ENCODE data around the gene IL1RL2.
A peak's percentile ranks its signal among the peaks of the same experiment; 100 is the strongest.

IL1RL2 gene

GRCh38 chr2:102240640-102241370, 54.0 kb downstream of the IL1RL2 start:
- DNase-seq, result peak; percentile 87

GRCh38 chr2:102241616-102242305, 54.9 kb downstream of the IL1RL2 start:
- no peak for DNase-seq

DNA sequence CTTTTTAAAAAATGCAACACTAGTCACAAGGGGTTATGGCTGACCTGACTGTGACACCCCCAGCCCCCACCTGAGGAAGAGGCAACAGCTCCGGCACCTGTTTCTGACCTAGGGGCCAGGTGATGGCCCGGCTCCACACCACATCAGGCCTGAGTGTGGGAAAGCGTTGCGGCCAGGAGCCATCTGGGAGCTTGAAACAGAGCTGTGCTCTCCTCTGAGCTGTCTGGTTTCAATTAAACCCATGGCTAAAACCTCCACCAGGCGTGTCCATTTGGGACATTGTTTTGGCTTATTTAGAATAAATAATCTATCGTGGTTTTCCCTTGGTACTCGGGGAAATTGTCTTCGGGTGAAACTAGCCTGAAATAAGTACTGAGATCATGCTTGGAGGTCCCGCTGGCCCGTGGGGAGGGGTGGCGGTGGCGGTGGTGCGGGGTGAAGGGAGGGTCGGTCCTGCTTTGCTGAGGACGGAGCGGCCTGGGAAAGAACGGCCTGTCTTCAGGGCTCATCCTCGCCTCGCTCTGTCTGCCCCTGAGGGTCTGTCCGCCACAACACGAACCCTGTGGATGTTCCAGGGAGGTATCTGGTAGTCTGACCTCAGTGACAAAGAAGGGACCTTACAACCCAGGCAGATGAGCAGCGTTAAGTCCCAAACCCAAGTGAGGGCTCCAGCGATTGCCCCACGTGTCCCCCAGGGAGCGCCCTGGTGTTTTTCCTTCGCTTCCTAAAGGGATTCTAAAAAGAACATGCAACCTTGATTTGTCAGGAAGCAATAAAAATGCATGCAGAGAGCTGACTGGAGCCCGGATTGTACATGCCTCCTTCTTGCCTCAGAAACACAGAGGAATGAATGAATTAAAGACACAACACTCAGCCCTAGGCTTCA, 58.7 kb downstream of the IL1RL2 start:
- DNase-seq, result peak; percentile 46

DNA sequence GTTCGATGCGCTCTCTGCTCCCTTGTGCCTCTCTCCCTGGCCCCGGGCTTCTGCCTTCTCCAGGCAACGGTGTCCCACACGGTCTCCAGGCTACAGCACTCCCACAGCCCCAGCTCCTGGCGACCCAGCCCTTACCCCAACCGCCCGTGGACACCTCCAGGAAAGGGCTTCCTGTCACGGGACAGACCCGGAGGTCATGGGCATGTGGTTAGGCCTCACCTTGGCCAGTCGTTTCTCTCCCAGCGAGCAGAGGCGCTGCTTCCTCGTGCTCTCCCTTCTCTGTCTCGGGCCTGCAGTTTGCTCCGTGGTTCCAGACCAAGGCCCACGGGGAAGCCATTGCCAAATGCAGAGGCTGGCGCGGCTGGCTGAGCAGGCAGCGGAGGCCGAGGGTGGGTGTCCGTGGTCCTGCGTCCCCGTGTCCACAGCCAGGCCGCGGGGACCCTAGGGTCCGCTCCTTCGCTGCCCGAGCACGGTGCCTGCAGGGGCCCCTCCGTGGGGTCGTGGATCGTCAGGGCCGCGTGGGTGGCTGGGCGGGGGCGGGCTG, 63.5 kb downstream of the IL1RL2 start:
- no peak for DNase-seq

GRCh38 chr2:102251042-102251848, 64.4 kb downstream of the IL1RL2 start:
- DNase-seq, result peak; percentile 36

DNA sequence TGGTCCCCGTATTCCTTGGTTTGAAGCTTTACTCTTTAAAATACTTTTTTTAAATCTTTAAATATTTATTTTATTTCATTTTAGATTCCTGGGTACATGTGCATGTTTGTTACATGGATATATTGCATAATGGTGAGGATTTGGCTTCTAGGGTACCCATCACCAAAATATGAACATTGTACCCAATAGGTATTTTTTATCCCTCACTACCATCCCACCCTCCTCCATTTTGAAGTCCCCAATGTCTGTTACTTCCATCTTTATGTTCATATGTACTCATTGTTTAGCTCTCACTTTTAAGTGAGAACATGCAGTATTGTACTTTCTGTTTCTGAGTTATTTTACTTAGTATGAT, 65.0 kb downstream of the IL1RL2 start:
- DNase-seq, result no peak

GRCh38 chr2:102252236-102252635, 65.4 kb downstream of the IL1RL2 start:
- DNase-seq, result no peak

DNA sequence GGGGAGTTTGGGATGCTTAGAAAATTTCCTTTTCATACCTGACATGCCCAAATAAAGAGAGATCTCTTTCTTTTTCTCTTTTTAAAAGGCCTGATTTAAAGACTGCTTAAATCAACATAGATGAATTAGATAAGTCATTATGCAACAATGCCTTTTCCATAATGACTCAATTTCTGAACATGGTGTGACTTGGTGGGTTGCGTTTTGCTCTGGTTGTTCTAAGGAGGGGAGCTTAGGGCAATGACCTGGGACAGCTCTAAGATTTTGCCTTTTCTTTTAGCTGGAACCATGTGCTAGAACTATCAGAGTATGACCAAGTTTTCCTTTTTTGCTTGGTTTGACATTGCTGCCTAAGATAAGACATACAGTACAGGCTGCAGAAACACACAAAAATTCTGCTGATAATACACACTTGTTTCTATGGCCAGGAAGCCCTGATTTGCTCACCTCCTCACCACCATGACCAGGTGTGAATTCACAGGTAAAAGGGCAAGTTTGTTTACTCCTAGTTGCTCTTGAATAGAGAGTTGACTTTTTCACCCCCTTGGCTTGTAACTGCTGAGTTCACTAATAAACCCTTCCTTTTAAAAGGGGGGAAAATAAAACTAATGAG, 66.4 kb downstream of the IL1RL2 start:
- DNase-seq, result no peak

GRCh38 chr2:102253753-102254150, 66.9 kb downstream of the IL1RL2 start:
- DNase-seq, result no peak

DNA sequence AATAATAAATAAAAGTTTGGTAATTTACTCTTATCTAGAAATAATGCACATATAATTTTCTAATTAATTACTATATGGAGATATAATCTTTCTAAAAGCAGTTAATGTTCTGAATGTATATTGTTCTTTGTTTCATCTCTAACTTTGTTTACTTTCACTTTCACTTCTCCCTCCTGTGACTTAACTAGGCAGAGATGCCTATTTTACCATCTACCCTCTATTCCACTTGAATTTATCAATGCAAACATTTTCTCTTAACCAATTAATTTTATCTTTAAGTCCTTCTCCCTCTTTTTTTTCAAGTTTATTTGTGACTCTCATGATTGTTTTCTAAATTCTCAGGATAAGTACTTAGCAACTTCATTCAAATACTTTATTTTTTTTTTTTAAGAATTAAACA, 69.5 kb downstream of the IL1RL2 start:
- DNase-seq, result no peak

DNA sequence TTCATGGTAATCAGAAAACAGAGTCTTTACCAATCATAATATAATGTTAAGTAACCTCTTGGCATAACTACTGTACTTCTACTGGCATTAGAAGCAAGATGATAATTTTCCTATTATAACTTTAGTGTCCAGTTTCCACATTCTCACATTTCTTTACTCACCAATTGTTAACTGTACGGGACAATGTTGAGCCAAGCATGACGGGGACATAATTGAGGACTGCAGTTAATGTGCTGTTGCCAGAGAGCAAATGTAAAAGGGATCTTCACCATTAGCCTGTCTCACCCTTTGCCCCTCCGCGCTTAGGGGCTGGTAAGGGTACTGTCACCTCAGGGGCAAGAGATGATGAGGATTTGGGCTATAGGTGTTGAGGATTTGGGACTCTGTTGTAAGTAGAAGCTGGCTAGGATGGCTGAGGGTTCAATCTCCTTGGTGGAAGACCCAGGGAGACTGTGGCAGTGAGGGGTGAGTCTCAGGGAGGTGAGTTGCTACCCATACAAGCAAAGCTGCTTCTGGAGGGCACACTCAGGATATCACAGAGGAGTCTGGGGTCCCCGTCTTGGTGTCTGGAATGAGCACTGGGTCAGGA, 70.1 kb downstream of the IL1RL2 start:
- DNase-seq, result no peak

- no peak for DNase-seq
These were observed 71.2 kb downstream of the IL1RL2 start for GRCh38 chr2:102258025-102258385.

- peak; percentile 97 for DNase-seq
These were observed 71.7 kb downstream of the IL1RL2 start for GRCh38 chr2:102258386-102259074.

- DNase-seq, result no peak
These were observed 74.8 kb downstream of the IL1RL2 start for GRCh38 chr2:102261467-102262135.

DNA sequence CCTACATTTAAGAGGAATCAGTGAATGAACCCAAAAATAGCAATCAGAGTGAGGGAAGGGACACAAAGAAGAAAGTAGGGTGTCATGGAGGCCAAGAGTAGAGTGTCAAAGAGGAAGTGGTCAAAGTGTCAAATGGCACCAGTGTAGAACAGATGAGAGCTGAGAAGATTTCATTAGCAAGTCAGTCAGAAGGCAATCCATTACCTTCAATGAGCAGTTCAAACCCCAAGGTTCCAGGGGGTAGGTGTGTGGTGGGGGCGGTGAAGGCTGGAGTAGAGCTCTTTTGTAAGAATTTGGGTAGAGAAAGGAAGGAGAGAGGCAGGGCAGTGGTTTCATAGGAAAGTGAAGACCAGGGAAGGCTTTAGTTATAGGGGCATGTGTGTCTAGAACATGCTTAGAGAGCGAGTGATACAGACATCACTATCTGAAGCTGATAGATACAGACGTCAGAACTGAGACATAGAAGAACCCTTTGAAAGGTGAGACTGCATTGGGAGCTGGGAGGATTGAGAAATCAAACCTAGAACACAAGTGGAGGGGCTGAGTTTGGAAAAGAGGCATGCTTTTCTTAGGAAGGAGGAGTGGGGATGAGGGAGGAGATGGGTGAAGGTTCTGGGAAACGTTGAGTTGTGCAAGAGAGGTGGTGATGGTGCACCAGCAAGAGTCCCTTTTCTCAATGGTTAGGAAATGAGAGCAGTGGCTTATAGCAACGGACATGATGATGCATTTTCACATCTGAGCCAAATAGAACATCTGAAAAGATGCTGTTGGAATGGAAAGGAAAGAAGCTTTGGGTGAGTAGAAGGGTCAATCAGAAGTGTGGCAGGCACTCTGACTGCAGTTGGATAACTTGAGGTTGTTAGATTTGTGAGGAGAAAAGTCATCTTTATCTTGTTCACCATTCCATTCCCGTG, 75.7 kb downstream of the IL1RL2 start:
- DNase-seq, result peak; percentile 48

DNA sequence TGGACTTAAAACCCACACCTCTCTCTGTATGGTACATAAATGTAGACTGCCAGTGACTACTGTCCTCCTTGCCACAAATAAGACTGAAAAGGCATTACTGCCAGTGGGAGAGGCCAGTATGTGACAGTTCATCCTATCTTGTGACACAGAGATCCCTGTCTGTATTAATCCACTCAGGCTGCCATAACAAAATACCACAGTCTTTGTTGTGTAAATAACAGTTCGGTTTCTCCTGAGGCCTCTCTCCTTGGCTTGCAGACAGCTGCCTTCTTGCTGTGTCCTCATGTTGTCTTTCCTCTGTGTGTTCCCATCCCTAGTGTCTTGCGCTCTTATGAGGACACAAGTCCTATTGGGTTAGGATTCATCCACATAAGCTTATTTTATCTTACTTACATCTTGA, 78.1 kb downstream of the IL1RL2 start:
- no peak for DNase-seq

GRCh38 chr2:102266204-102266603, 79.4 kb downstream of the IL1RL2 start:
- peak; percentile 71 for DNase-seq

GRCh38 chr2:102267774-102268173, 81.0 kb downstream of the IL1RL2 start:
- DNase-seq, result no peak

DNA sequence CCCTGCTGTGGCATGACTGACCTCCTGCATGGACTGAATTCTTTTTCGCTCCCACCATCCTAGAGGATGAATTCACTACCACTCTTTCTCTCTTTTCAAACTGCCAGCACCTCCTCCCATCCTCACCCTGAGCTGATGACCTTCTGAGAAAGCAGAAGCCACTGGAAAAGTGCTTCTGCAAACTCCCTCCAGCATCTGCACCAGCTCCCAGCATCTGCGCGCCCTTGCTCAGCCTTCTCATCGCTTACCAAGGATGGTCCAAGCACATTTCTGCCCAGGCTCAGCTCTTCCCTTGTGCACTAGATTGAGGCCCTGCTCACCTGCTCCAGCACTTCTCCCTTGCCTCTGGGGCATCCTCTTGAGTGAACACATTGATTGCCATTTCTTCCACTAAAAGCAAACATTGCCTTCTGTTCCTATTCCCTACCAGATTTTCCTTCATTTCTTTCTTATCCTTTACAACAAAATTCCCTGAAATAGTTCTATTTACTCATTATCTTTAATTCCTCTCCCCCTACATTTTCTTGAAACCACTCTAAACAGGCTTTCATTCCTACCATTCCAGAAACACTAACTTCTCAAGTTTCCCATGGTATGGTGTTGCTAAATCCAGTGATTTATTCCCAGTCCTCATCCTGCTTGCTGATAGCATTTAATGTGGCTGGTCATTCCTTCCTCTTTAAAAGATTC, 81.8 kb downstream of the IL1RL2 start:
- DNase-seq, result peak; percentile 93
